ENCODE results near the gene CLIP2.
"Not testable (repeated sequence)": the region's sequence is repeated elsewhere in the genome, so short reads cannot be mapped to it uniquely, and the experiment has no call there.

The CLIP2 gene

GRCh38 chr7:74320645-74321221, 31.5 kb downstream of the CLIP2 start:
- Histone ChIP-seq H3K27ac (no peak overlapping the region), H3K4me3 (no peak overlapping the region)
- TF ChIP-seq, protein P1, sequence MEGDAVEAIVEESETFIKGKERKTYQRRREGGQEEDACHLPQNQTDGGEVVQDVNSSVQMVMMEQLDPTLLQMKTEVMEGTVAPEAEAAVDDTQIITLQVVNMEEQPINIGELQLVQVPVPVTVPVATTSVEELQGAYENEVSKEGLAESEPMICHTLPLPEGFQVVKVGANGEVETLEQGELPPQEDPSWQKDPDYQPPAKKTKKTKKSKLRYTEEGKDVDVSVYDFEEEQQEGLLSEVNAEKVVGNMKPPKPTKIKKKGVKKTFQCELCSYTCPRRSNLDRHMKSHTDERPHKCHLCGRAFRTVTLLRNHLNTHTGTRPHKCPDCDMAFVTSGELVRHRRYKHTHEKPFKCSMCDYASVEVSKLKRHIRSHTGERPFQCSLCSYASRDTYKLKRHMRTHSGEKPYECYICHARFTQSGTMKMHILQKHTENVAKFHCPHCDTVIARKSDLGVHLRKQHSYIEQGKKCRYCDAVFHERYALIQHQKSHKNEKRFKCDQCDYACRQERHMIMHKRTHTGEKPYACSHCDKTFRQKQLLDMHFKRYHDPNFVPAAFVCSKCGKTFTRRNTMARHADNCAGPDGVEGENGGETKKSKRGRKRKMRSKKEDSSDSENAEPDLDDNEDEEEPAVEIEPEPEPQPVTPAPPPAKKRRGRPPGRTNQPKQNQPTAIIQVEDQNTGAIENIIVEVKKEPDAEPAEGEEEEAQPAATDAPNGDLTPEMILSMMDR (IDR thresholded peaks at IDR 0.05), result no peak
- no peak for DNase-seq (ENCODE audit: low spot score)

DNA sequence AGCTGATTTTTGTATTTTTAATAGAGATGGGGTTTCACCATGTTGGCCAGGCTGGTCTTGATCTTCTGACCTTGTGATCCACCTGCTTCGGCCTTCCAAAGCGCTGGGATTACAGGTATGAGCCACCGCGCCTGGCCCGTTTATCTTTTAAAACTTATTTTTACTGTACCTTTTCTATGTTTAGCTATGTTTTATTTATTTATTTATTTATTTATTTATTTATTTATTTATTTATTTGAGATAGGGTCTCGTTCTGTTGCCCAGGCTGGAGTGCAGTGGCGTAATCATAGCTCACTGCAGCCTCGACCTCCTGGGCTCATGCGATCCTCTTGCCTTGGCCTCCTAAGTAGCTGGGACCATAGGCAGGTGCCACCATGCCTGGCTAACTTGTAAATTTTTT, 33.7 kb downstream of the CLIP2 start:
- not testable (repeated sequence) for H3K4me3 ChIP-seq; DNase-seq (ENCODE audit: low spot score); H3K27ac ChIP-seq

DNA sequence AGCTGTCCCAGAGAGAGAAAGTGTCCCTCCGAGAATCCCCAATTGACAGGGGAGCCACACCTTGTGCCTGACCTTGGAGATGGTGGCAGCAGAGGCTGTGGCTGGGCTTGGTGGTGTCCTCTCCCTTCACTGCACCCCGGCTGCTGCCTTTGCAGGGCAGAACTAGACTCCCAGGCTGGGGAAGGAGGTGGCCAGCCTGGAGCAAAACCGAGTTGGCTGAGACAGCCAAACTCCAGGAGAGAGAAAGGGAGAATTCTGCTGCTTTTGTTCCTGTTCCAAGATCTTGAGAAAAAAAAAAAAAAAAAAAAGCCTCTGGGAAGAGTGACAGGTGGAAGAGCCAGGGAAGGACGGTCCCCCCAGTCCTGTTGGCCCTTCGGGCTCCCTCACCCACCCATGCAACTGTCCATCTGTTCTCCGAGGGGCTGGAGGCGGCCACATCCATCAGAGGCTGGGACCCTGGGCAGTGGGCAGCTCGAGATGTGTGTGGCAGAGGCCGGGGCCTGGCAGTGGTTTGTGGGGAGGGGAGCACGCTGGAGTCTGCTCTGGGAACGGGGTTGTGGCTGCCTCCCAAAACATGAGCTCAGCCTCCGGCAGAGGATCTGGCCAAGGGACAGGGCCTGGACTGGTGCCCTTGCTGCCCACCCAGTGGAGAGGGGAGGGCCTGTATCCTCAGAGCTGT, 35.5 kb downstream of the CLIP2 start:
- DNase-seq (ENCODE audit: low spot score), result no peak
- Histone ChIP-seq H3K27ac (no peak overlapping the region), H3K4me3 (no peak overlapping the region)
- TF ChIP-seq, protein P1 (IDR thresholded peaks at IDR 0.05), result no peak

- H3K27ac ChIP-seq, result no peak overlapping the region
- DNase-seq (ENCODE audit: low spot score), result no peak
- TF ChIP-seq, protein P1 (IDR thresholded peaks at IDR 0.05), result no peak
- H3K4me3 ChIP-seq, result no peak overlapping the region
Observed at GRCh38 chr7:74325210-74325565, 36.0 kb downstream of the CLIP2 start.

GRCh38 chr7:74329225-74329624, 40.0 kb downstream of the CLIP2 start:
- TF ChIP-seq, protein P1 (IDR thresholded peaks at IDR 0.05), result no peak
- Histone ChIP-seq H3K4me3 (no peak overlapping the region), H3K27ac (no peak overlapping the region)
- no peak for DNase-seq (ENCODE audit: low spot score)

DNA sequence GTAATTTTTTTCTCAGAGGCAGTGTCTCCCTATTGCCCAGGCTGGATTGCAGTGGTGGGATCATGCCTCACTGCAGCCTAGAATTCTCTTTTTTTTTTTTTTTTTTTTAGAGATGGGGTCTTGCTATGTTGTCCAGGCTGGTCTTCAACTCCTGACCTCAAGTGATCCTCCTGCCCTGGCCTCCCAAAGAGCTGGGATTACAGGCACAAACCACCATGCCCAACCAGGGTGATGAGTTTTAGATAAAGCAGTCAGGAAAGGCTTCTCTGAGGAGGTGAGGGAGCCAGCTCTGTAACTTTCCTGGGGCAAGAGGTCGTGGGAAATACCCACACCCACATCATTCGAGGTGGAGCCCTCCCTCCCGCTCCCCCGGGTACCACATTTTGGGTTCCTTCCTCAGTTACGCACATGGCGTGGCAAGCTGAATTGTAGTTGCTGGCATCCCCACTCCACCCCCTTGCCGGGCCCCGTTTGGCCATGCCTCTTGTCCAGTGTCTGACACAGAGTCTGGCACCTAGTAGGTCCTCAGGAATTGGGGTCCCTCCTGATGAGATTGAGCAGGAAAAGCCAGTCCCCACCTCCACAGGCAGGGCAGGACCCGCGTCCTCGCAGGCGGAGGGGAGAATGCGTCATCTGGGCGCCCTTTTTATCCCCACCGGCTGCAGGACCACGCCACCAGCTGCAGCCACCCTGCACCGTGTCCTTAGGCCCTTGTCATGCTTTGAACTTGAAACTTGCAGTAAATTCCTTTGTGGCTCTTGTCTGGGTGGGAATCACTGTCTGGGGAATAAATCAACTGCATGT, 43.4 kb downstream of the CLIP2 start:
- Histone ChIP-seq H3K4me3 (no peak overlapping the region), H3K27ac (no peak overlapping the region)
- DNase-seq (ENCODE audit: low spot score), result no peak
- TF ChIP-seq, protein P1 (IDR thresholded peaks at IDR 0.05), result no peak

DNA sequence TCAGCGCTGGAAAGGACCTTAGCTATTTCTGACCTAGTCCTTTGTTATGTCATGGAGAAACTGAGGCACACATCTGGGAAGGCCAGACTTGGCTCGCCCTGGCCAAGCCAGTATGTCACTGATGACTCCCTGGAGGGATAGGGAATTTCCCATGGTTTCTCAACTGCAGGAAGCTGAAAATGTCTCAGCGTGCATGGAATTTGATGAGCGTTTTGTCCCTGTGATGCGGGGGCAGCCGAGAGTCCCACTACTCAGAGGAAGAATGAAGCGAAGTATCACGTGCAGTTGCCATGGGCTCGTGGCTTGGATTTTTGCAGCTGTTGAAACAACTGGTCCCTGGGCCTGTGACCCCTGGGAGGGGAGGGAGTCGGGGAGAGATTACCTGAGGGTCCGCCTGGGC, 44.8 kb downstream of the CLIP2 start:
- Histone ChIP-seq H3K4me3 (no peak overlapping the region), H3K27ac (no peak overlapping the region)
- no peak for DNase-seq (ENCODE audit: low spot score)
- TF ChIP-seq, protein P1 (IDR thresholded peaks at IDR 0.05), result no peak

Measured in coronary artery (tissue), 2 donors.